K562 (cell line): Measurements from ENCODE around the gene TENM4. TPM values are rescaled to one million over a fixed set of nuclear protein-coding genes. Genes with fewer than 3 reads are reported as not detected.

Source experiments
- ATAC-seq: fragments of 200-7000 bp; cut with Tn5 transposase; 3 replicates; pipeline ENCODE4 v1.9.1; 2020; ENCODE audit warnings: moderate library complexity
- BruUV-seq: library from RNA; stranded (reverse); fragments of 400-500 nt; replicated peaks from 2 replicates; lab custom pipeline; 2021; lab: Mats Ljungman, UMichigan
- CTCF ChIA-PET: fragments of 300-600 bp; formaldehyde crosslinking; extraction: SDS; loops from one replicate; lab custom pipeline; 2021; ENCODE audit warnings: low intra/inter-chr PET ratio; lab: Yijun Ruan, JAX
- POLR2A ChIA-PET: fragments of 300-600, 350-650 bp; sonication (Branson Sonifier 250); formaldehyde crosslinking; extraction: SDS; loops from one replicate; lab custom pipeline; 2021; ENCODE audit warnings: antibody characterized with exemption, inconsistent platforms; lab: Yijun Ruan, JAX
- DNase-seq, 4 experiments: peaks; one replicate each; pipeline versions ENCODE4 v3.0.0 to v3.0.0-alpha.2; 2011 to 2018; ENCODE audit warnings: low spot score in 3 of 4, mixed read lengths in 3 of 4; ENCODE audit errors: extremely low read depth in 1 of 4
- FAIRE-seq: peaks from 2 replicates; lab custom pipeline; 2011; peaks lifted over from hg19 to GRCh38; lab: Jason Lieb, UNC
- H2AFZ ChIP-seq: 2 replicates; pipeline ENCODE4 v1.6.0; 2011; ENCODE audit warnings: low read depth, low read length, control low read depth, inconsistent platforms
- H3K27ac ChIP-seq: fragments of 200-600 bp; 3 replicates; pipeline ENCODE4 v1.8.0; 2011; ENCODE audit warnings: low read depth, mild to moderate bottlenecking, control low read depth, inconsistent platforms, low read length, moderate library complexity, mixed read lengths; ENCODE audit errors: extremely low read depth
- H3K27me3 ChIP-seq, 2 experiments: fragments of 300-600 bp in 1 of 2; 2 replicates in 1 of 2; 3 replicates in 1 of 2; pipeline versions ENCODE4 v1.6.0 to v1.8.0; 2011; ENCODE audit warnings: inconsistent platforms in 2 of 2, low read length in 2 of 2, mild to moderate bottlenecking in 1 of 2, mixed read lengths in 1 of 2, moderate library complexity in 1 of 2; ENCODE audit not compliant: control insufficient read depth in 2 of 2, insufficient read depth in 2 of 2
- H3K36me3 ChIP-seq: fragments of 300-600 bp; 3 replicates; pipeline ENCODE4 v1.8.0; 2011; ENCODE audit warnings: mild to moderate bottlenecking, low read length, inconsistent platforms; ENCODE audit not compliant: control insufficient read depth, insufficient read depth
- H3K4me1 ChIP-seq, 2 experiments: fragments of 200-600 bp in 1 of 2; replicated peaks in 1 of 2; 2 replicates in 1 of 2; 3 replicates in 1 of 2; pipeline versions ENCODE4 v1.5.1 to v1.8.0; 2011; ENCODE audit warnings: inconsistent platforms in 2 of 2, low read length in 2 of 2, mild to moderate bottlenecking in 1 of 2, mixed read lengths in 1 of 2, moderate library complexity in 1 of 2; ENCODE audit not compliant: control insufficient read depth in 2 of 2, insufficient read depth in 2 of 2
- H3K4me2 ChIP-seq: 2 replicates; pipeline ENCODE4 v1.6.1; 2011; ENCODE audit warnings: low read length, control low read depth, inconsistent platforms, mixed read lengths; ENCODE audit not compliant: insufficient read depth
- H3K4me3 ChIP-seq: fragments of 200-600 bp; sonication (generic), shearing (Covaris generic); 2 replicates; pipeline ENCODE4 v1.5.1; 2016; ENCODE audit warnings: control low read depth, inconsistent platforms
- H3K79me2 ChIP-seq: fragments of 200-600 bp; 3 replicates; pipeline ENCODE4 v1.8.0; 2011; ENCODE audit warnings: low read length, inconsistent platforms; ENCODE audit not compliant: control insufficient read depth, insufficient read depth
- H3K9ac ChIP-seq, 2 experiments: 2 replicates each; pipeline versions ENCODE4 v1.6.0 to v1.6.1; 2011; ENCODE audit warnings: low read depth in 2 of 2, low read length in 2 of 2, control low read depth in 1 of 2, inconsistent platforms in 1 of 2, mild to moderate bottlenecking in 1 of 2, mixed read lengths in 1 of 2; ENCODE audit not compliant: insufficient read depth in 1 of 2
- H3K9me1 ChIP-seq: one replicate; pipeline ENCODE4 v1.6.0; 2011; ENCODE audit warnings: inconsistent platforms, mild to moderate bottlenecking, low read length, moderate library complexity; ENCODE audit not compliant: control insufficient read depth, insufficient read depth
- H3K9me3 ChIP-seq: replicated peaks from 2 replicates; pipeline ENCODE4 v1.5.1; 2011; ENCODE audit warnings: low read depth, low read length, inconsistent platforms; ENCODE audit not compliant: control insufficient read depth, insufficient read depth
- H4K20me1 ChIP-seq: replicated peaks from 2 replicates; pipeline ENCODE4 v1.6.1; 2011; ENCODE audit warnings: low read length, inconsistent platforms, mixed read lengths; ENCODE audit not compliant: control insufficient read depth, insufficient read depth
- FOXO4 ChIP-seq: fragments of 450-650 bp; formaldehyde crosslinking; IDR thresholded peaks from 2 replicates; pipeline ENCODE4 v1.4.0; 2020; ENCODE audit warnings: mild to moderate bottlenecking, moderate library complexity
- GABPB1 ChIP-seq: sonication (generic); formaldehyde crosslinking; IDR thresholded peaks from 2 replicates; pipeline ENCODE4 v1.8.0; 2022; ENCODE audit warnings: mild to moderate bottlenecking, missing genetic modification reagents
- NCOR1 ChIP-seq: fragments of 450-650 bp; IDR thresholded peaks from 2 replicates; pipeline ENCODE4 v1.6.1; 2016; ENCODE audit warnings: mild to moderate bottlenecking, moderate library complexity
- RBM14 ChIP-seq: fragments of 200-400 bp; formaldehyde crosslinking; IDR thresholded peaks from 2 replicates; pipeline ENCODE4 v1.6.1; 2018; ENCODE audit warnings: low read depth, mild to moderate bottlenecking, low read length, moderate library complexity, borderline replicate concordance; ENCODE audit not compliant: insufficient read depth
- SIN3A ChIP-seq, 2 experiments: fragments of 150-350 bp in 1 of 2; IDR thresholded peaks; 2 replicates each; pipeline ENCODE4 v1.6.1; 2011 to 2016; ENCODE audit warnings: borderline replicate concordance in 2 of 2, low read depth in 2 of 2, low read length in 2 of 2, mild to moderate bottlenecking in 2 of 2, moderate library complexity in 2 of 2; ENCODE audit not compliant: control insufficient read depth in 1 of 2
- ZNF3 ChIP-seq: fragments of 250-450 bp; sonication (Bioruptor Pico); IDR thresholded peaks from 2 replicates; pipeline ENCODE4 v1.5.0; 2021; ENCODE audit warnings: mild to moderate bottlenecking, moderate library complexity
- WGBS: fragments of 100-300 bp; shearing (Covaris generic); methylation state at CpG from one replicate; pipeline ENCODE4 v1.1.6; 2016; ENCODE audit warnings: low coverage, mixed read lengths; ENCODE audit not compliant: insufficient coverage; ENCODE audit errors: missing lambda C conversion rate; 5-methylcytosine and 5-hydroxymethylcytosine counted together
- in situ Hi-C: fragments of 300-500 bp; cut with MboI; formaldehyde crosslinking; loops from 4 replicates; pipeline ENCODE4 v1.15.0; 2018; ENCODE audit warnings: inconsistent platforms, mixed read lengths
- intact Hi-C: fragments of 100-400 bp; cut with micrococcal nuclease; formaldehyde crosslinking; loops from 2 replicates; pipeline ENCODE4 v1.14.2; 2022
- polyA plus RNA-seq, 8 experiments: library from polyadenylated mRNA; depleted of rRNA in 4 of 8; stranded (reverse) in 5 of 8; unstranded in 3 of 8; fragments of >200 nt; fragmentation: Nextera tagmentation in 2 of 8; fragmentation: Illumina TruSeq in 1 of 8; extraction: Ambion mirVana in 2 of 8; extraction: Trizol in 1 of 8; gene quantifications; 2 replicates each; pipeline versions ENCODE4 v1.2.1 to v1.2.3, GENCODE V29; 2011 to 2014; ENCODE audit warnings: inconsistent platforms in 1 of 8, missing spikeins in 1 of 8
- total RNA-seq, 7 experiments: library from RNA; depleted of rRNA in 6 of 7; stranded (reverse); fragments of >200 nt in 6 of 7; fragmentation: Illumina TruSeq in 2 of 7; extraction: Trizol in 2 of 7; gene quantifications; 2 replicates each; pipeline versions ENCODE4 v1.2.1 to v1.2.3, GENCODE V29; 2011 to 2021; ENCODE audit warnings: low replicate concordance in 1 of 7
- TF ChIP-seq, protein P1 (sequence below): sonication (generic); formaldehyde crosslinking; IDR thresholded peaks from 2 replicates; pipeline ENCODE4 v1.8.0; 2023; ENCODE audit warnings: mild to moderate bottlenecking, missing genetic modification reagents
- TF ChIP-seq, protein P2 (sequence below): fragments of 250-450 bp; sonication (Bioruptor Pico); IDR thresholded peaks from 2 replicates; pipeline ENCODE4 v1.4.0; 2020; ENCODE audit warnings: borderline replicate concordance
- TF ChIP-seq, protein P3 (sequence below): IDR thresholded peaks from 2 replicates; pipeline ENCODE4 v1.6.1; 2011; ENCODE audit not compliant: insufficient read length; ENCODE audit errors: extremely low read depth

TENM4 gene
- total and polyA plus RNA-seq, 9 of the 15 experiments (the other 6 are each of a cell fraction or from before 2014, with no cell fraction given): 0.16 TPM; not detected in 8

DNA sequence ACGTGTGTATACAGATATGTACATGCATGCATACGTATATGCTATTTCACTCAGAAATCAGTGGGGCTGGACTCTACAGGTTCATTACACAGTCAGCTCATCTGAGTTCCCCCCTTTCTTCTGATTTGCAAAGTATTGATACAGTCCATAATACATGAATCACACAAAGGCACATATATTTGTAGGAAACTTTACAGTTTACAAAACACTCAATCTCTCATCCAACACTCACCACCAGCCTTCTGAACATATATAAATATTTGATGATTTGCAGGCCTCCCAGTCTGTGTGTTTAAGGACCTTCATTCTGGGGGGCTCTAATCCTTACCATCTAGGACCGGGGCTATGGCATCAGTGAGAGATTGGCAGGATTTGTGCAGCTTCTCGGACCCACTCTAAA, 293.8 kb downstream of the TENM4 start (continued):
- TF ChIP-seq, protein P1, sequence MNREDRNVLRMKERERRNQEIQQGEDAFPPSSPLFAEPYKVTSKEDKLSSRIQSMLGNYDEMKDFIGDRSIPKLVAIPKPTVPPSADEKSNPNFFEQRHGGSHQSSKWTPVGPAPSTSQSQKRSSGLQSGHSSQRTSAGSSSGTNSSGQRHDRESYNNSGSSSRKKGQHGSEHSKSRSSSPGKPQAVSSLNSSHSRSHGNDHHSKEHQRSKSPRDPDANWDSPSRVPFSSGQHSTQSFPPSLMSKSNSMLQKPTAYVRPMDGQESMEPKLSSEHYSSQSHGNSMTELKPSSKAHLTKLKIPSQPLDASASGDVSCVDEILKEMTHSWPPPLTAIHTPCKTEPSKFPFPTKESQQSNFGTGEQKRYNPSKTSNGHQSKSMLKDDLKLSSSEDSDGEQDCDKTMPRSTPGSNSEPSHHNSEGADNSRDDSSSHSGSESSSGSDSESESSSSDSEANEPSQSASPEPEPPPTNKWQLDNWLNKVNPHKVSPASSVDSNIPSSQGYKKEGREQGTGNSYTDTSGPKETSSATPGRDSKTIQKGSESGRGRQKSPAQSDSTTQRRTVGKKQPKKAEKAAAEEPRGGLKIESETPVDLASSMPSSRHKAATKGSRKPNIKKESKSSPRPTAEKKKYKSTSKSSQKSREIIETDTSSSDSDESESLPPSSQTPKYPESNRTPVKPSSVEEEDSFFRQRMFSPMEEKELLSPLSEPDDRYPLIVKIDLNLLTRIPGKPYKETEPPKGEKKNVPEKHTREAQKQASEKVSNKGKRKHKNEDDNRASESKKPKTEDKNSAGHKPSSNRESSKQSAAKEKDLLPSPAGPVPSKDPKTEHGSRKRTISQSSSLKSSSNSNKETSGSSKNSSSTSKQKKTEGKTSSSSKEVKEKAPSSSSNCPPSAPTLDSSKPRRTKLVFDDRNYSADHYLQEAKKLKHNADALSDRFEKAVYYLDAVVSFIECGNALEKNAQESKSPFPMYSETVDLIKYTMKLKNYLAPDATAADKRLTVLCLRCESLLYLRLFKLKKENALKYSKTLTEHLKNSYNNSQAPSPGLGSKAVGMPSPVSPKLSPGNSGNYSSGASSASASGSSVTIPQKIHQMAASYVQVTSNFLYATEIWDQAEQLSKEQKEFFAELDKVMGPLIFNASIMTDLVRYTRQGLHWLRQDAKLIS: no peak

DNA sequence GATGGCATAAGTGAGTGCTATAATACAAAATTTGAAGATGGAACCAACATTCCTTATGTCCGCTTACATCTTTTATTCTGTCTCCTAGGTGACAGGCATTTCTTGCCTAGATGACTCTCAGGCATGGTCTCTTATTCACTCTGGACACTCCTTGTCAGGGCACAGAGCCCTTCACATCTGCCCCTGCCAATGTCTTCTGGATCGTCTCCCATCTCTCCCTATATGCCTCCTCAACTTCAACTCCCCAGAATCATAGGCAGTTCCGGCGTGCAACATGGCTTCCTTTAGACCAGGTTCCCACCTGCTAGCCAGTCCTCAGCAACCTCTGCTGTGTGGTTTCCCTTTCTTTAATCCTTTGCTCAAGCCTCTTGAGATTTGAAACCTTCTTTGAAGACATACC, 300.9 kb downstream of the TENM4 start:
- in situ Hi-C loops (no loop called here), intact Hi-C loops (no loop called here)
- Histone ChIP-seq H4K20me1 (no peaks in the 10 kb centered on the region), H3K27ac (no peak overlapping the region), H3K4me1 (no peaks in the 10 kb centered on the region), H3K4me3 (no peak overlapping the region), H3K27me3 (no peaks in the 10 kb centered on the region), H3K9me1 (no peaks in the 10 kb centered on the region), H2AFZ (no peak overlapping the region), H3K79me2 (no peaks in the 10 kb centered on the region), H3K36me3 (no peaks in the 10 kb centered on the region), H3K9me3 (no peaks in the 10 kb centered on the region), H3K4me2 (no peak overlapping the region), H3K9ac (no peak overlapping the region)
- WGBS: 0% methylated on average over 4 of the region's 4 CpGs
- FAIRE-seq (no peak), DNase-seq (no peak), ATAC-seq (peak; percentile 39)
- CTCF ChIA-PET: no interaction called here
- POLR2A ChIA-PET: no interaction called here
- no TSS peak for BruUV-seq
- TF ChIP-seq ZNF3 (CRISPR knock-in tag) (no peak), SIN3A (IDR thresholded peaks at IDR 0.05; ENCODE audit: borderline replicate concordance in 2 of 2, control insufficient read depth in 1 of 2, low read depth in 2 of 2, low read length in 2 of 2) (no peak), FOXO4 (CRISPR knock-in tag) (no peak), RBM14 (no peak), NCOR1 (no peak), GABPB1 (CRISPR knock-in tag) (no peak)
- TF ChIP-seq, protein P2, sequence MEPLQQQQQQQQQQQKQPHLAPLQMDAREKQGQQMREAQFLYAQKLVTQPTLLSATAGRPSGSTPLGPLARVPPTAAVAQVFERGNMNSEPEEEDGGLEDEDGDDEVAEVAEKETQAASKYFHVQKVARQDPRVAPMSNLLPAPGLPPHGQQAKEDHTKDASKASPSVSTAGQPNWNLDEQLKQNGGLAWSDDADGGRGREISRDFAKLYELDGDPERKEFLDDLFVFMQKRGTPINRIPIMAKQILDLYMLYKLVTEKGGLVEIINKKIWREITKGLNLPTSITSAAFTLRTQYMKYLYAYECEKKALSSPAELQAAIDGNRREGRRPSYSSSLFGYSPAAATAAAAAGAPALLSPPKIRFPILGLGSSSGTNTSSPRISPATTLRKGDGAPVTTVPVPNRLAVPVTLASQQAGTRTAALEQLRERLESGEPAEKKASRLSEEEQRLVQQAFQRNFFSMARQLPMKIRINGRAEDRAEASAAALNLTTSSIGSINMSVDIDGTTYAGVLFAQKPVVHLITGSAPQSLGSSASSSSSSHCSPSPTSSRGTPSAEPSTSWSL (CRISPR knock-in tag): no peak
- TF ChIP-seq, protein P3, sequence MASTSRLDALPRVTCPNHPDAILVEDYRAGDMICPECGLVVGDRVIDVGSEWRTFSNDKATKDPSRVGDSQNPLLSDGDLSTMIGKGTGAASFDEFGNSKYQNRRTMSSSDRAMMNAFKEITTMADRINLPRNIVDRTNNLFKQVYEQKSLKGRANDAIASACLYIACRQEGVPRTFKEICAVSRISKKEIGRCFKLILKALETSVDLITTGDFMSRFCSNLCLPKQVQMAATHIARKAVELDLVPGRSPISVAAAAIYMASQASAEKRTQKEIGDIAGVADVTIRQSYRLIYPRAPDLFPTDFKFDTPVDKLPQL: no peak
